Fibroblast of lung (primary cell): ENCODE data around the gene ZC3H12D.

Experiments
- EZH2 ChIP-seq: IDR thresholded peaks from 2 replicates; pipeline ENCODE4 v1.5.1; 2012; ENCODE audit warnings: low read length, control low read depth, mild to moderate bottlenecking; ENCODE audit errors: missing control alignments
- TF ChIP-seq, protein P1 (sequence below), 2 donors: IDR thresholded peaks in 1 of 2; conservative IDR thresholded peaks in 1 of 2; 1 replicate in 1 of 2; 2 replicates in 1 of 2; pipeline ENCODE4 v1.5.1; 2011 to 2012; ENCODE audit warnings: low read length in 2 of 2, control low read depth in 1 of 2, inconsistent platforms in 1 of 2, low read depth in 1 of 2, mild to moderate bottlenecking in 1 of 2

DNA sequence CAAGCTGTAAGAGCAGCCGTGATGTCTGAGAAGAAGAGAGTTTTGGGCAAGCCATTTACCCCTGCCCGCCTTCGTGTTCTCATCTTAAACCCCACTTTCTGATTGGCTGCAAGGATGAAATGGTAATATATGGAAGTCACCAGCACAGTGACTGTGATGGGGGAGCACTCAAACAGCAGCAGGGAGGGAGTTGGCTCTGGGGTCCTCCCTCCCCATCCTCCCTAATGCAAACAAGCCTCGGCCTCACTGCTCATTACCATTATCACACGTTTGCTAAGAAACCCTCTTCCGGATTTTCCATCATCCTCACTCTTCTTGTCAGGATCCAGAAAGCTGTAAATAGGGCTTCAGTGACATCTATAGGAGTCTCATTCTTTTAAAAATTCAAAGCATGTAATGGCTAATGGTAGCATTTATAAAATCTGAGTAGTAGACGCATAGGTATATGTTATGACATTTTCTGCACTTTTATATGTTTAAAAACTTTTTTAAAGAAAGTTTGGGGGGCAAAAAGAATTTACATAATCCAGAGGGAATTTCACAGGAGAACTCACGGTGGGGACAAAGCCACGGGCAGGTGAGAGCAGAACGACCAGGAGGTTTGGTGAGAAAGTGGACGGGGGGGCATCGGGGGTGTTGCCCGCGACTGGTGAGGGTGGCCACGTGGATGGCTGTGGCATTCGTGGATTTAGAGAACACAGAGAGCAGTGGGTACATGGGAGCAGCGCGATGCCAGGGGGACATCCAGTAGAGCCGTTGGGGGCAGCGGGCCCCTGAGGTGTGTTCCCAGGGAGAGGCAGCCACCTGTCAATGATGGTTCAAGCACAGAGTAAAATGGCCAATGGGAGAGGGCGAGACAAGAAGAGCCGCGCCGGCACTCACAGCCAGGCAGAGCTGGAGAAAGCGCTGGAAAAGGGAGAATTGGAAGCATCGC lies 55.1 kb downstream of the ZC3H12D start:
- TF ChIP-seq EZH2, result no peak
- TF ChIP-seq, protein P1, sequence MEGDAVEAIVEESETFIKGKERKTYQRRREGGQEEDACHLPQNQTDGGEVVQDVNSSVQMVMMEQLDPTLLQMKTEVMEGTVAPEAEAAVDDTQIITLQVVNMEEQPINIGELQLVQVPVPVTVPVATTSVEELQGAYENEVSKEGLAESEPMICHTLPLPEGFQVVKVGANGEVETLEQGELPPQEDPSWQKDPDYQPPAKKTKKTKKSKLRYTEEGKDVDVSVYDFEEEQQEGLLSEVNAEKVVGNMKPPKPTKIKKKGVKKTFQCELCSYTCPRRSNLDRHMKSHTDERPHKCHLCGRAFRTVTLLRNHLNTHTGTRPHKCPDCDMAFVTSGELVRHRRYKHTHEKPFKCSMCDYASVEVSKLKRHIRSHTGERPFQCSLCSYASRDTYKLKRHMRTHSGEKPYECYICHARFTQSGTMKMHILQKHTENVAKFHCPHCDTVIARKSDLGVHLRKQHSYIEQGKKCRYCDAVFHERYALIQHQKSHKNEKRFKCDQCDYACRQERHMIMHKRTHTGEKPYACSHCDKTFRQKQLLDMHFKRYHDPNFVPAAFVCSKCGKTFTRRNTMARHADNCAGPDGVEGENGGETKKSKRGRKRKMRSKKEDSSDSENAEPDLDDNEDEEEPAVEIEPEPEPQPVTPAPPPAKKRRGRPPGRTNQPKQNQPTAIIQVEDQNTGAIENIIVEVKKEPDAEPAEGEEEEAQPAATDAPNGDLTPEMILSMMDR (conservative IDR thresholded peaks at IDR 0.05 in 1 of 2, IDR thresholded peaks at IDR 0.05 in 1 of 2; ENCODE audit: low read depth in 1 of 2, low read length in 2 of 2), result no peak
